Measurements from ENCODE around the gene PRR3.
A peak's percentile ranks its signal among the peaks of the same experiment; 100 is the strongest.
"Not testable (repeated sequence)": the region's sequence is repeated elsewhere in the genome, so short reads cannot be mapped to it uniquely, and the experiment has no call there.

The PRR3 gene

GRCh38 chr6:30556906-30557682 lies at the start of gene PRR3:
TSS of gene PRR3 (plus strand) at chr6:30557295. CDS start at chr6:30557345, 50 bp downstream.
- DNase-seq (ENCODE audit: low read depth in 1 of 2, low spot score in 1 of 2) = peak; percentile 57 to 70

- no peak for DNase-seq (ENCODE audit: low read depth in 1 of 2, low spot score in 1 of 2)
Measured at GRCh38 chr6:30507849-30508827, 49.0 kb upstream of the PRR3 start.

GRCh38 chr6:30508890-30509736 lies 48.0 kb upstream of the PRR3 start:
- DNase-seq (ENCODE audit: low read depth in 1 of 2, low spot score in 1 of 2) = no peak

GRCh38 chr6:30510419-30511168 lies 46.5 kb upstream of the PRR3 start:
- no peak for DNase-seq (ENCODE audit: low read depth in 1 of 2, low spot score in 1 of 2)

- no peak for DNase-seq (ENCODE audit: low read depth in 1 of 2, low spot score in 1 of 2)
Measured at GRCh38 chr6:30511169-30511546, 45.9 kb upstream of the PRR3 start.

- DNase-seq (ENCODE audit: low read depth in 1 of 2, low spot score in 1 of 2) = no peak
Measured at GRCh38 chr6:30513451-30513850, 43.6 kb upstream of the PRR3 start.

- no peak for DNase-seq (ENCODE audit: low read depth in 1 of 2, low spot score in 1 of 2)
Measured at GRCh38 chr6:30515106-30515505, 42.0 kb upstream of the PRR3 start.

GRCh38 chr6:30515944-30516753 lies 40.9 kb upstream of the PRR3 start:
- DNase-seq (ENCODE audit: low read depth in 1 of 2, low spot score in 1 of 2) = peak; percentile 77 to 80

- not testable (repeated sequence) for DNase-seq (ENCODE audit: low read depth in 1 of 2, low spot score in 1 of 2)
Measured at GRCh38 chr6:30516754-30517076, 40.4 kb upstream of the PRR3 start.

GRCh38 chr6:30517767-30518504 lies 39.2 kb upstream of the PRR3 start:
- not testable (repeated sequence) for DNase-seq (ENCODE audit: low read depth in 1 of 2, low spot score in 1 of 2)

- DNase-seq (ENCODE audit: low read depth in 1 of 2, low spot score in 1 of 2) = not testable (repeated sequence)
Measured at GRCh38 chr6:30518505-30519145, 38.5 kb upstream of the PRR3 start.

- DNase-seq (ENCODE audit: low read depth in 1 of 2, low spot score in 1 of 2) = no peak
Measured at GRCh38 chr6:30520522-30520921, 36.6 kb upstream of the PRR3 start.

GRCh38 chr6:30521082-30521481 lies 36.0 kb upstream of the PRR3 start:
- DNase-seq (ENCODE audit: low read depth in 1 of 2, low spot score in 1 of 2) = not testable (repeated sequence)

GRCh38 chr6:30521952-30522351 lies 35.1 kb upstream of the PRR3 start:
- DNase-seq (ENCODE audit: low read depth in 1 of 2, low spot score in 1 of 2) = not testable (repeated sequence)

- DNase-seq (ENCODE audit: low read depth in 1 of 2, low spot score in 1 of 2) = not testable (repeated sequence)
Measured at GRCh38 chr6:30526444-30526843, 30.7 kb upstream of the PRR3 start.

GRCh38 chr6:30529349-30529875 lies 27.7 kb upstream of the PRR3 start:
- DNase-seq (ENCODE audit: low read depth in 1 of 2, low spot score in 1 of 2) = not testable (repeated sequence)

- DNase-seq (ENCODE audit: low read depth in 1 of 2, low spot score in 1 of 2) = no peak
Measured at GRCh38 chr6:30530014-30530413, 27.1 kb upstream of the PRR3 start.
